COLO668 (cell line): Measurements from ENCODE around the gene FSTL1.

Experiments used
- DNase-seq: peaks from one replicate; lab custom pipeline; 2025; ENCODE audit not compliant: unreplicated experiment; lab: John Stamatoyannopoulos, UW

The FSTL1 gene

GRCh38 chr3:120364101-120364500 lies 86.7 kb downstream of the FSTL1 start:
- no peak for DNase-seq

- DNase-seq = no peak
These were observed 93.0 kb downstream of the FSTL1 start for GRCh38 chr3:120357807-120358206.

GRCh38 chr3:120355486-120355885 lies 95.3 kb downstream of the FSTL1 start:
- DNase-seq = no peak

- no peak for DNase-seq
These were observed 97.3 kb downstream of the FSTL1 start for GRCh38 chr3:120353463-120353862.

- no peak for DNase-seq
These were observed 98.8 kb downstream of the FSTL1 start for GRCh38 chr3:120352017-120352416.

- DNase-seq = no peak
These were observed 100.3 kb downstream of the FSTL1 start for GRCh38 chr3:120350401-120350941.

- no peak for DNase-seq
These were observed 101.0 kb downstream of the FSTL1 start for GRCh38 chr3:120349855-120350125.

GRCh38 chr3:120348991-120349854 lies 101.6 kb downstream of the FSTL1 start, which contains the start of gene LRRC58:
LRRC58 (minus strand) TSS chr3:120349354; CDS start chr3:120349243, 111 bp downstream.
- DNase-seq = peak; percentile 95

- DNase-seq = no peak
These were observed 102.5 kb downstream of the FSTL1 start for GRCh38 chr3:120348065-120348990.

GRCh38 chr3:120344349-120344748 lies 106.4 kb downstream of the FSTL1 start:
- no peak for DNase-seq
